CD4-positive, alpha-beta T cell treated with Interferon gamma for 1 hour (primary cell): ENCODE data around the gene CCS.
"Not testable (repeated sequence)": the region's sequence is repeated elsewhere in the genome, so short reads cannot be mapped to it uniquely, and the experiment has no call there.

Experiments
- DNase-seq: peaks from one replicate; pipeline ENCODE4 v3.0.0-alpha.2; 2020

CCS gene

GRCh38 chr11:66561975-66562248 lies 31.1 kb upstream of the CCS start:
- no peak for DNase-seq

- DNase-seq: no peak
These were observed 30.7 kb upstream of the CCS start for GRCh38 chr11:66562275-66562674.

GRCh38 chr11:66562907-66563583 lies 29.9 kb upstream of the CCS start:
- DNase-seq: no peak

GRCh38 chr11:66563832-66564231 lies 29.2 kb upstream of the CCS start:
- no peak for DNase-seq

GRCh38 chr11:66564538-66564937 lies 28.4 kb upstream of the CCS start:
- DNase-seq: no peak

- no peak for DNase-seq
These were observed 28.0 kb upstream of the CCS start for GRCh38 chr11:66564984-66565383.

GRCh38 chr11:66566221-66566620 lies 26.8 kb upstream of the CCS start:
- no peak for DNase-seq

- DNase-seq: no peak
These were observed 25.2 kb upstream of the CCS start for GRCh38 chr11:66567787-66568123.

GRCh38 chr11:66568124-66568916 lies 24.7 kb upstream of the CCS start, which contains the start of gene CTSF:
TSS of gene CTSF (minus strand) at chr11:66568606. CDS start at chr11:66568486, 120 bp downstream.
- peak; percentile 73 for DNase-seq

DNA sequence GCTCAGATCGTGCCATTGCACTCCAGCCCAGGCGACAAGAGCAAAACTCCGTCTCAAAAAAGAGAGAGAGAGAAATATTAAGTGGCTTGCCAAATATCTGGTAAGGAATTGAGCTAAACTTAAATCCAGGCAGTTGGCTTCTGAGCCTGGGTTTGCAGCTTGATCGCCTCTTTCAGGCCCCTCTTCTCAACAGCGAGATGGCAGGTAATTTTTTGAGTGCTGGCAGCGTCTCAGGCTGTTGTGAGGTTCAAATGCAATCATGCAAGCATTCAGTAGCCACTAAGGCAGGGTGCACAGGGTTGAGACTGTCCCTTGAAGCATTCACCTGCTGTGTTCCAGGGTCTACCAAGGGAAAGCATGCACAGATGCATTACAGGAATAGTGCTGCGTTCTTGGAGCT lies 23.9 kb upstream of the CCS start:
- no peak for DNase-seq

- DNase-seq: no peak
These were observed 22.7 kb upstream of the CCS start for GRCh38 chr11:66570079-66570849.

DNA sequence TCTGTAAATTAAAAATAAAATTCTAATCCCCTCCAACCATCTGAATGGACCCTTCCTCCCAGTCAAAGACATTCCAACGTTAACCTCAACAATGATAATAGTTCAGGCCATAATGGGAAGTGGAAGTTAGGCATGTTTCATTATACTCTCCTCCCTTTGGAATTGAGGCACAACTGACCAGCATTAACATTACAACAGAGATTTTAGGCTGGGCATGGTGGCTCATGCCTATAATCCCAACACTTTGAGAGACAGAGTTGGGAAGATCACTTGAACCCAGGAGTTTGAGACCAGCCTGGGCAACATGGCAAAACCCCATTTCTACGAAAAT lies 22.2 kb upstream of the CCS start:
- no peak for DNase-seq

DNA sequence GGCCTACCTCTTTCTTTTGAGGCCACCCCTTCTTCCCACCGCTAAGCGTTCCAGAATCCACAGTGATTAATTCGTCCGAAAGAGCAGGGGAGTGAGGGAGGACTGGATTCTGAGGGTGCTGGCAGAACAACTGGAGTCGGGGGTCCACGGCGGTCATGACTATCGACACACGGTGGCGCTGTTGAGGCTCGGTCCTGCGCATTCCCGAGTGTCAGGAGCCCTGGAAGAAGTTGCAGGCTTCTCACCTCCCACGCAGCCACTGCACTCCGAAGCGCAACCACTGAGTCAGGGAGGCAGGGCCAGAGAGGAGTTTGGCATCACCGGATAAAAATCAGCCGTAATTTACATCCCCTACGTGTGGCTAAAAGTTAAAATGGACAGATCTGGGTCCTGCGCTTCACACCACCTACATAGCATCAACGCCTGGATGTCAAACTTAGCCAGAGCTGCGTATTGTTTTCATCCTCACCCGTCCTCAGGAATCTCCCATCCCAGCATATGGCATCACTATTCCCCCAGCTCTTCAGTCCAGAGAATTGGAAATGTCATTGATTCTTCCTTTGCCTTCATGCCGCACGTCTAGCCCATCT lies 13.9 kb upstream of the CCS start:
- DNase-seq: peak; percentile 69

DNA sequence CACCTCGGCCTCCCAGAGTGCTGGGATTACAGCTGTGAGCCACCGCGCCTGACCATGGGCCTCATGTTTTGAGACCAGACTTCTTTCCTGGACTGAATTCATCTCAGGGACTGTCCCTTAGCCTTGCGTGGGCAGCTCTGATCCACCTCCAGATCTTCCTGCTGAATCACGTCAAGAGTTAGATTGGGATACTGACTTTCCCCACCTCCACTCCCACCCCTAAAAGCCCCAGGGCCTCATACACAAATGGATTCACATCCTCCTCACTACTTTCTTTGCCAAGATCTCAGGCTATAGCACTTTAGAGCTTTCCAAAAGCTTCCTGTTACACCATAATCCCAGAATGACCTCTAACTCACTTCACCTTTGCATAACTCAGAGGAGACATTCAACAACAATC lies 12.2 kb upstream of the CCS start:
- no peak for DNase-seq

GRCh38 chr11:66581261-66581660 lies 11.7 kb upstream of the CCS start:
- DNase-seq: no peak

- not testable (repeated sequence) for DNase-seq
These were observed 10.3 kb upstream of the CCS start for GRCh38 chr11:66582565-66583147.

- DNase-seq: not testable (repeated sequence)
These were observed 7.5 kb upstream of the CCS start for GRCh38 chr11:66585447-66585846.

- DNase-seq: no peak
These were observed 6.8 kb upstream of the CCS start for GRCh38 chr11:66586136-66586535.

- not testable (repeated sequence) for DNase-seq
These were observed 3.7 kb upstream of the CCS start for GRCh38 chr11:66589315-66589714.

GRCh38 chr11:66589996-66590675 lies 2.8 kb upstream of the CCS start:
- no peak for DNase-seq

- no peak for DNase-seq
These were observed 1.8 kb upstream of the CCS start for GRCh38 chr11:66591175-66591574.

GRCh38 chr11:66593303-66593635 lies 284 bp downstream of the CCS start:
- no peak for DNase-seq

GRCh38 chr11:66593650-66594049 lies 665 bp downstream of the CCS start:
- DNase-seq: no peak
